Measurements from ENCODE around the gene SH3YL1.

DNA sequence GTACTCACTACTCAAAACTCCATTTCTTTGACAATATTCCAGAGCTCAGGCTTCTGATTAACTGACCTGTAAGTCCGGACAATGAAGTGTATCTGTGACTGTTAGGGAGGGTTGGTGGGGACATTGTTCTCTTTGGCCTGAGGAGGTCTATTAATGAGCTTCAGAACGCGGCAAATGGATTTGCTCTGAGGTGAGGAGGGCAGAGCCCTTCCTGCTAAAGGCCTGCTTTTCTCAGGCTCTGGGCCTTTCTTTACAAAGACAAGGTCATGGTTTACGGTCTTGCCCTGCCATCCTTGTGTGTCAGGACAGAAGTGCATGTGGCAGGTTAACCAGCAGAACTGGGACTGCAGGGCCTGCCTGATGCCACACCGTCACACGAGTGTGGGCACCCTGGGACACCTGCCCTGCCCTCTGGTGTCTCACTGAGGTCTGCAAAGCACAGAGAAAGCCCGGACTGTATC, 16.8 kb upstream of the SH3YL1 start:
- TF ChIP-seq CTCF (IDR thresholded peaks at IDR 0.05; ENCODE audit: insufficient read depth, low read depth, low read length) (no peak), EZH2 (IDR thresholded peaks at IDR 0.05; ENCODE audit: insufficient read depth, low read length) (no peak)
